Gastroesophageal sphincter (tissue), 3 donors: ENCODE data around the gene DCLK1.

Experiments used
- EP300 ChIP-seq: sonication (generic); formaldehyde crosslinking; IDR thresholded peaks from one replicate; pipeline ENCODE4 v1.6.1; 2017; ENCODE audit warnings: antibody characterized with exemption, mild to moderate bottlenecking
- POLR2A ChIP-seq, 2 donors: fragments of 450-650 bp; IDR thresholded peaks; one replicate each; pipeline ENCODE4 v1.6.1; 2017; ENCODE audit warnings: antibody characterized with exemption in 2 of 2, mild to moderate bottlenecking in 2 of 2, moderate library complexity in 1 of 2
- POLR2AphosphoS5 ChIP-seq: sonication (generic); formaldehyde crosslinking; IDR thresholded peaks from one replicate; pipeline ENCODE4 v1.6.1; 2017; ENCODE audit warnings: antibody characterized with exemption
- TF ChIP-seq, protein P1 (sequence below), 4 experiments: fragments of 200-600 bp in 2 of 4; fragments of 450-650 bp in 2 of 4; sonication (generic) in 1 of 4; IDR thresholded peaks; one replicate each; pipeline ENCODE4 v1.5.1; 2017 to 2019; ENCODE audit warnings: antibody characterized with exemption in 4 of 4, mild to moderate bottlenecking in 2 of 4, moderate library complexity in 2 of 4

DNA sequence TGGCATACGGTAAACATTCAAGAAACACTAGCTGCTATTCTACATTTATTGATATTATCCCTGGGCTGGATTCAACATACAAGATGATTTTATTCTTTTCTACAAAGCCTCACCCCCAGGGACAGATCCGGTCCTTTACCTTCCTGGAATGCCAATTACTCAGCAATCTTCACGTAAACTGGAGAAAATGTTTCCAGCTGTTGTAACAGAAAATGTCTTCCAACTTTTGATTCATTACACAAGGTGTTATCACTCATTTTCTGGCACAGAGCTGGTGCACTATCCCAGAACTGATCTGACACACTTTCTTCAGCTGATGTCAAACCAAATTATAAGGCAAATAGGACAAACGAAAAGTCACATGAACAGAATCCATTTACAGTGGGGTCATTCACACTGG lies 33.1 kb downstream of the DCLK1 start:
- TF ChIP-seq, protein P1, sequence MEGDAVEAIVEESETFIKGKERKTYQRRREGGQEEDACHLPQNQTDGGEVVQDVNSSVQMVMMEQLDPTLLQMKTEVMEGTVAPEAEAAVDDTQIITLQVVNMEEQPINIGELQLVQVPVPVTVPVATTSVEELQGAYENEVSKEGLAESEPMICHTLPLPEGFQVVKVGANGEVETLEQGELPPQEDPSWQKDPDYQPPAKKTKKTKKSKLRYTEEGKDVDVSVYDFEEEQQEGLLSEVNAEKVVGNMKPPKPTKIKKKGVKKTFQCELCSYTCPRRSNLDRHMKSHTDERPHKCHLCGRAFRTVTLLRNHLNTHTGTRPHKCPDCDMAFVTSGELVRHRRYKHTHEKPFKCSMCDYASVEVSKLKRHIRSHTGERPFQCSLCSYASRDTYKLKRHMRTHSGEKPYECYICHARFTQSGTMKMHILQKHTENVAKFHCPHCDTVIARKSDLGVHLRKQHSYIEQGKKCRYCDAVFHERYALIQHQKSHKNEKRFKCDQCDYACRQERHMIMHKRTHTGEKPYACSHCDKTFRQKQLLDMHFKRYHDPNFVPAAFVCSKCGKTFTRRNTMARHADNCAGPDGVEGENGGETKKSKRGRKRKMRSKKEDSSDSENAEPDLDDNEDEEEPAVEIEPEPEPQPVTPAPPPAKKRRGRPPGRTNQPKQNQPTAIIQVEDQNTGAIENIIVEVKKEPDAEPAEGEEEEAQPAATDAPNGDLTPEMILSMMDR (IDR thresholded peaks at IDR 0.05) = no peak
- TF ChIP-seq POLR2AphosphoS5 (no peak), EP300 (no peak), POLR2A (IDR thresholded peaks at IDR 0.05) (no peak)
